Measurements from ENCODE around the gene UTP14C. TPM values are rescaled to one million over a fixed set of nuclear protein-coding genes. Genes with fewer than 3 reads are reported as not detected.

The UTP14C gene
- total RNA-seq, 4 donors from 2014 or later: 6.3 to 11.8 (median 8.5) TPM

DNA sequence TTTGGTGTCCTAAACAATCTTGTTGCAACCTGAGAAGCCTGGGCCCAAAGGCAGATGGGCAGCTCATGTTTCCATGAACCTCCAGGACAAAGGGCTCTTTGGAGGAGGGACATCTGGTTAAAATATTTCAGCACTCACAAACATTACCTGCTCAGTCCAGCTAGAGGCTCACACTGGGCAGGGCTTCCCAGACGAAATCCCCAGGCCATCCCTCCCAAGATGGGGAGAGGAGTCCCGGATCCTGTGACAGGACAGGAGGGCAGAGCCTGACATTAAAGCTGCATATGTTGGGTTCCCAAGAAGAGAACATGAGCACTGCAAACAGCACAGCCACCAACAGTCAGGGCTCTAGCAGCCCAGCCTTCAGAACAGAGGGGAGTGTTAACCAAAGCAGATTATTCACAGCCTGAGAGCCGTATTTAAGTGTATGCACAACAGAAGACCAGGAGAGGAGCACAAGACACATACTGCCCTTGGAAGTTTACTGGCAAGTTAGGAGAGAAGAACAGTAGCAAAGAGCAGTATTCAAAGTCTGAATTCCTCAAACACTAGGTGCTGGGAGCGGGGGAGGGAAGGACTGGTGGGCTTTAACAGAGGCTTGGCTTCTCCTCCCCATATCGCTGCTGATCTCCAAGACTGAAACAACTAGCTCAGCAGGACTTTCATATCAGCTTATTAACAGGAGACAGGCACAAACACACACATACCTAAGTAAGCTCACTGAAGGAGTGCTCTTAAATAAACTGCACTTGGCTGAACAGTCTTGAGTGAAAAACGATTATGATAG is 25.6 kb upstream of the UTP14C start:
- Histone ChIP-seq H3K4me3 (no peak overlapping the region), H3K36me3 (no peaks in the 10 kb centered on the region), H3K27me3 (peaks cover 0 to 13% (median 0%) of the 10 kb centered on the region in 4 donors), H3K4me1 (peaks cover 6 to 33% (median 12%) of the 10 kb centered on the region in 3 donors), H3K9me3 (no peaks in the 10 kb centered on the region), H3K27ac (no peak overlapping the region)
- 41% methylated on average over 4 of the region's 6 CpGs for whole genome bisulfite sequencing, 2 donors
- no peak for DNase-seq
- TF ChIP-seq POLR2A (IDR thresholded peaks at IDR 0.05): no peak
- TF ChIP-seq, protein P1, sequence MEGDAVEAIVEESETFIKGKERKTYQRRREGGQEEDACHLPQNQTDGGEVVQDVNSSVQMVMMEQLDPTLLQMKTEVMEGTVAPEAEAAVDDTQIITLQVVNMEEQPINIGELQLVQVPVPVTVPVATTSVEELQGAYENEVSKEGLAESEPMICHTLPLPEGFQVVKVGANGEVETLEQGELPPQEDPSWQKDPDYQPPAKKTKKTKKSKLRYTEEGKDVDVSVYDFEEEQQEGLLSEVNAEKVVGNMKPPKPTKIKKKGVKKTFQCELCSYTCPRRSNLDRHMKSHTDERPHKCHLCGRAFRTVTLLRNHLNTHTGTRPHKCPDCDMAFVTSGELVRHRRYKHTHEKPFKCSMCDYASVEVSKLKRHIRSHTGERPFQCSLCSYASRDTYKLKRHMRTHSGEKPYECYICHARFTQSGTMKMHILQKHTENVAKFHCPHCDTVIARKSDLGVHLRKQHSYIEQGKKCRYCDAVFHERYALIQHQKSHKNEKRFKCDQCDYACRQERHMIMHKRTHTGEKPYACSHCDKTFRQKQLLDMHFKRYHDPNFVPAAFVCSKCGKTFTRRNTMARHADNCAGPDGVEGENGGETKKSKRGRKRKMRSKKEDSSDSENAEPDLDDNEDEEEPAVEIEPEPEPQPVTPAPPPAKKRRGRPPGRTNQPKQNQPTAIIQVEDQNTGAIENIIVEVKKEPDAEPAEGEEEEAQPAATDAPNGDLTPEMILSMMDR (IDR thresholded peaks at IDR 0.05): no peak
- intact Hi-C loops (cut with DNase I): no loop called here

DNA sequence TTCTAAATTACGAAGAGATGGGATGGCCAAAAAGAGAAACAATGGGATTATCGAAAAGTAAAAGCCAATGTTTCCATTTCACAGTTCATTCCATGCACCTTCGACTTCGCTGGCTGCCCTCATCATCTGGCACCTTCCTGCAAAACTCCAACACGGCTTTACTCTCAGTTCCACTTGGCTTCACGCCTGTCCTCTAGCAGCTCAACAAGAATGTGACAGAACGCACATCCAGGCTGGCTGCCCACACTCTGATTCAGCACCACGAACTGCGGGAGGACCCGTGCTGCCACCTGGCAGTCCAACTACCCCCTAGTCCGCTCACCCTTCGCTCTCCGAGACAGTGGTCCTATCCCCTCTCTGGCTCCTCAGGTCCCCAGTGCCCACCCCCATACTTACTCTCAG is 25.0 kb upstream of the UTP14C start:
- Histone ChIP-seq H3K36me3 (no peaks in the 10 kb centered on the region), H3K4me3 (no peak overlapping the region), H3K4me1 (peaks cover 6 to 33% (median 12%) of the 10 kb centered on the region in 3 donors), H3K27ac (no peak overlapping the region), H3K27me3 (peaks cover 0 to 13% (median 0%) of the 10 kb centered on the region in 4 donors), H3K9me3 (no peaks in the 10 kb centered on the region)
- intact Hi-C loops (cut with DNase I): no loop called here
- TF ChIP-seq POLR2A (IDR thresholded peaks at IDR 0.05): no peak
- TF ChIP-seq, protein P1 (IDR thresholded peaks at IDR 0.05): no peak
- no peak for DNase-seq
- WGBS, 2 donors: 30 to 36% methylated on average over 13 of the region's 13 CpGs

- Histone ChIP-seq H3K27ac (no peak overlapping the region), H3K9me3 (no peaks in the 10 kb centered on the region), H3K27me3 (peaks cover 0 to 13% (median 0%) of the 10 kb centered on the region in 4 donors), H3K4me1 (peaks cover 6 to 33% (median 12%) of the 10 kb centered on the region in 3 donors), H3K36me3 (no peaks in the 10 kb centered on the region), H3K4me3 (no peak overlapping the region)
- TF ChIP-seq, protein P1 (IDR thresholded peaks at IDR 0.05): no peak
- no peak for TF ChIP-seq POLR2A (IDR thresholded peaks at IDR 0.05)
- intact Hi-C loops (cut with DNase I): no loop called here
- WGBS, 2 donors: 25 to 57% methylated on average over 1 of the region's 1 CpG
- no peak for DNase-seq
These were observed 24.6 kb upstream of the UTP14C start for GRCh38 chr13:51999921-52000320.

- DNase-seq: no peak
- peaks cover 0 to 13% (median 0%) of the 10 kb centered on the region in 4 donors for H3K27me3 ChIP-seq
- TF ChIP-seq, protein P1 (IDR thresholded peaks at IDR 0.05): peak in 5 of 6 experiments; percentile 56 to 73 (median 62)
- TF ChIP-seq POLR2A (IDR thresholded peaks at IDR 0.05): no peak
- 37 to 41% methylated on average over 3 of the region's 3 CpGs for WGBS, 2 donors
- H3K27ac ChIP-seq: no peak overlapping the region
- H3K36me3 ChIP-seq: no peaks in the 10 kb centered on the region
- no peak overlapping the region for H3K4me3 ChIP-seq
- H3K4me1 ChIP-seq: peaks cover 0 to 20% (median 7%) of the 10 kb centered on the region in 3 donors
- intact Hi-C loops (cut with DNase I): no loop called here
- H3K9me3 ChIP-seq: no peaks in the 10 kb centered on the region
These were observed 23.3 kb upstream of the UTP14C start for GRCh38 chr13:52001120-52001731.

DNA sequence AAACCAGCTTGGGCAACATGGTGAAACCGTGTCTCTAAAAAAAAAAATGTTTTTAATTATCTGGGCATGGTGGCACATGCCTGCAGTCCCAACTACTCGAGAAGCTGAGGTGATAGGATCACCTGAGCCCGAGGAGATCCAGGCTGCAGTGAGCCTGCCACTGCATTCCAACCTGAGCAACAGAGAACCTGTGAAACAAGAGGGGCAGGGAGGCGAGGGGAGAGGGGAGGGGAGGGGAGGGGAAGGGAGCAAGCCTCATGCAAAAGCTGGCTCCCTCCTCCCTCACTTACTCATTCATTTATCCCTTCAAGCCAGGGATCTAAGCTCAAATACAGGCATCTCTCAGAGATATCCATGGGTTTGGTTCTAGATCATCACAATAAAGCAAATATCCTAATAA is 22.1 kb upstream of the UTP14C start:
- peaks cover 0 to 13% (median 0%) of the 10 kb centered on the region in 4 donors for H3K27me3 ChIP-seq
- intact Hi-C loops (cut with DNase I): no loop called here
- no peaks in the 10 kb centered on the region for H3K9me3 ChIP-seq
- 20 to 41% methylated on average over 1 to 3 of the region's 4 CpGs for WGBS, 2 donors
- H3K4me3 ChIP-seq: no peak overlapping the region
- H3K36me3 ChIP-seq: no peaks in the 10 kb centered on the region
- TF ChIP-seq POLR2A (IDR thresholded peaks at IDR 0.05): no peak
- TF ChIP-seq, protein P1 (IDR thresholded peaks at IDR 0.05): no peak
- no peak overlapping the region for H3K27ac ChIP-seq
- no peak for DNase-seq
- peaks cover 0 to 16% (median 4%) of the 10 kb centered on the region in 3 donors for H3K4me1 ChIP-seq
